ENCODE results near the gene DNAAF9. TPM values are rescaled to one million over a fixed set of nuclear protein-coding genes. Genes with fewer than 3 reads are reported as not detected.
A peak's percentile ranks its signal among the peaks of the same experiment; 100 is the strongest.
"Not testable (repeated sequence)": the region's sequence is repeated elsewhere in the genome, so short reads cannot be mapped to it uniquely, and the experiment has no call there.

The DNAAF9 gene
- 2.9 TPM for total RNA-seq

GRCh38 chr20:3407040-3407770, at the start of gene DNAAF9:
DNAAF9 (minus strand) TSS chr20:3407669; CDS start chr20:3407557, 112 bp downstream.
- peak; percentile 59 for ATAC-seq
- DNase-seq (ENCODE audit: low spot score) = peak; percentile 60

DNA sequence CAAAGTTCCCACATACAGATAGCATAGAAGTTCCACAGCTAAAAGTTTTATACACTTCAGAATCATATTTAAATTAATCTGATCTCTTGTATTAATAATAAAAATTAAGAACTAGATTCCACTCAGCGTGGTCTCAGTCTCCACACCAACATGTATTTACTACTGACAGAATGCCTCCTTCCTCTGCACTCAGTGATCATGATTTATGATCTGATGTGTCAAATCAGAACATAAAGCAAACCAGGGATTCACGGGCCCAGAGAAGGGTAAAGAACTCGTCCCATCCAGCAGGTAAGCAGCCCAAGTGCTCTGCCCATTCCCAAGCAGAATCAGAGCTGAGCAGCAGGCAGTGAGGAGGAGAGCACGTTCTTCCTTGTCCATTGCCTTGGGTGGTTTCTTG, 49.2 kb upstream of the DNAAF9 start:
- no peak for DNase-seq (ENCODE audit: low spot score)
- no peak for ATAC-seq

GRCh38 chr20:3454831-3455230, 47.4 kb upstream of the DNAAF9 start:
- DNase-seq (ENCODE audit: low spot score) (no peak), ATAC-seq (no peak)

DNA sequence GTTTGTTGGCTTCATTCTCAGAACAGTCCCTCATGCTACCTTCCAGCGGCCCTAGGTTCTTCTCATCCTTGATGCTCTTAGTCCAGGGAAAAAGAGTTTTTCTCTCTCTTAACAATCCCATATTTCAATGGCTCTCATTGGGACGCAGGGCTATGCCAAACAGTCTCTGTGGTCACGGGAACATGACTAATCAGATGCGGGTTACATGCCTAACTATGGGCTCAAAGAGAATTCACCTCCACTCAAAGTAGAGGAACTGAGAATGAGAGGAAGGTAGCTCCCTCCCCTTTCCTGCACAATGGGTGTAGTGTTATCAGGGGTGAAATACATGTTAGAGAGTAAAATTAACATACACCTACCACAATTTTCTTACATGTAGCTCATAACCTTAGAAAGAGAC, 45.2 kb upstream of the DNAAF9 start:
- ATAC-seq (no peak), DNase-seq (ENCODE audit: low spot score) (no peak)

- no peak for DNase-seq (ENCODE audit: low spot score)
- ATAC-seq = no peak
These were observed 44.7 kb upstream of the DNAAF9 start for GRCh38 chr20:3452136-3452535.

- ATAC-seq (no peak), DNase-seq (ENCODE audit: low spot score) (no peak)
These were observed 41.9 kb upstream of the DNAAF9 start for GRCh38 chr20:3449319-3449718.

DNA sequence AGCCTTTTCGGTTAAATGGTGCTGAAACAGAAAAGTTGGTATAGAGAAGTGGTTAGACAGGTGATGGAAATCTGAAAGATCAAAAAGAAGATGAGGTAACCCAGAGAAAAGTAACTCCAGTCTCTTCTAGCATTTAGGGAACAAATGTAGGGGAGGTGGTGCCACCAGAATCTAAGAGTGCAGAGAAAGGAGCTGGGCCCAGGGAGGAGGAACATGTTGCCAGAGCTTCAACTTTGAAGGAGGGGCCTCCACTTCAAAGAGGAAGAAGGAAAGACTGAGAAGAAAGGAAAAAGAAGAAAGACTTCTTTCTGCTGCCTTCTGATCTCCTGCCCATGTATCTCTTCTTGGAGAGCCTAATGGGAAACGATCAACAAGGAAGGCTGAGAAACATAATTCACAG, 39.9 kb upstream of the DNAAF9 start:
- no peak for ATAC-seq
- no peak for DNase-seq (ENCODE audit: low spot score)

DNA sequence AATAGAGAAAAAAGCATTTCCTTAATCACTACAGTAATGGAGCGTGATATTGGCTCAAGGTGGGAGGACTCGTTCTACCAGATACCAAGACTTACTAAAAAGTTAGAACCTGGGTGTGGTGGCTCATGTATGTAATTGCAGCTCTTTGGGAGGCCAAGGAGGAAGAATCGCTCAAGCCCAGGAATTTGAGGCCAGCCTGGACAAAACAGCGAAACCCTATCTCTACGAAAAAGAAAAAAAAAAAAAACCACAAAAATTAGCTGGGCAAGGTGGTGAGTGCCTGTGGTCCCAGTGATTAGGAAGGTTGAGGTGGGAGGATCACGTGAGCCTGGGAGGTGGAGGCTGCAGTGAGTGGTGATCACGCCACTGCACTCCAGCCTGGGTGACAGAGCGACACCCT, 39.3 kb upstream of the DNAAF9 start:
- ATAC-seq (no peak), DNase-seq (ENCODE audit: low spot score) (no peak)

- no peak for ATAC-seq
- no peak for DNase-seq (ENCODE audit: low spot score)
These were observed 29.6 kb upstream of the DNAAF9 start for GRCh38 chr20:3436864-3437574.

DNA sequence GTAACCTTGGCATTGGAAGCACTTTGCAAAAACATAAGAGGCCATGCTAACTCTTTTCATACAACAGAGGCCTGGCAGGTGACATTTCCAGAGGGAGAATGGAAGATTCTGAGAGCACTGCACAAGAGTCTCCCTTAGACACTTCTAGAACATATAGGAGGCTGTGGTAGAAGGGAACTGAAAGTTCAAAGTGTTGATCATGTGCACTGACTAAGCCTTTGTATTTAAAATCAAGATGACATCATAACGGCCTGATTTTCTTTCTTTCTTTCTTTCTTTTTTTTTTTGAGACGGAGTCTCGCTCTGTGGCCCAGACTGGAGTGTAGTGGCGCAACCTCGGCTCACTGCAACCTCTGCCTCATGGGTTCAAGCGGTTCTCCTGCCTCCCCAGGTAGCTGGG, 26.8 kb upstream of the DNAAF9 start:
- DNase-seq (ENCODE audit: low spot score) (no peak), ATAC-seq (no peak)

GRCh38 chr20:3433744-3434143, 26.3 kb upstream of the DNAAF9 start:
- ATAC-seq (no peak), DNase-seq (ENCODE audit: low spot score) (no peak)

- ATAC-seq (no peak), DNase-seq (ENCODE audit: low spot score) (no peak)
These were observed 25.4 kb upstream of the DNAAF9 start for GRCh38 chr20:3432844-3433243.

DNA sequence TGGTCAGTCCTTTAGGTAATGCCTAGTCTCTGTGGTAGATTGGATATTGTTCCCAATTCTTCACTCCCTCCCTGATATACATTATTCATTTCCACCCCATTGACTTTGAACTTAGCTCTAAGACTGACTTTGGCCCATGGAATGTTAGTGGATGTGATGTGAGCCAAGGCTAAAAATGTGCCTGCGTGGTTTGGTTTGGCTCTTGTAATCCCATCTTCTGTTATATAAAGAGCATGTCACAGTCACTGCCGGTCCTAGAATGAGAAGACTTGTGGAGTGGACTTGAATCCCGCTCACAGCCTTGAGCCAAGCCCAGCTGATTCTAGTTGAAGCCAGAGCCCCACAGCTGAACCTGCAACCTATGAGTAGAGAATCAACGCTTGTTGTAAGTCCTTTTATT, 23.6 kb upstream of the DNAAF9 start:
- ATAC-seq (no peak), DNase-seq (ENCODE audit: low spot score) (no peak)

GRCh38 chr20:3430376-3431069, 23.1 kb upstream of the DNAAF9 start:
- DNase-seq (ENCODE audit: low spot score) (no peak), ATAC-seq (no peak)

DNA sequence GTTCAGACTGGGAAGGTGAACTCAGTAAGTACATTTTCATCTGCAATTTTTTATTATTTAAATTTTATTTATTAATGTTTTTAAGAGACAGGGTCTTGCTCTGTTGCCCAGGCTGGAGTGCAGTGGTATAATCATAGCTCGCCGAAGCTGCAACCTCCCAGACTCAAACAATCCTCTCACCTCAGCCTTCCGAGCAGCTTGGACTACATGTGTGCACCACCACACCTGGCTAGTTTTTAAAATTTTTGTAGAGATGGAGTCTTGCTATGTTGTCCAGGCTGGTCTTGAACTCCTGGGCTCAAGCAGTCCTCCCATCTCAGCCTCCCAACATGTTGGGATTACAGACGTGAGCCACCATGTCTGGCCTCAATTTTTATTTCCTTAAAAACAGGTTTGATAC, 19.3 kb upstream of the DNAAF9 start:
- ATAC-seq; DNase-seq (ENCODE audit: low spot score): not testable (repeated sequence)

DNA sequence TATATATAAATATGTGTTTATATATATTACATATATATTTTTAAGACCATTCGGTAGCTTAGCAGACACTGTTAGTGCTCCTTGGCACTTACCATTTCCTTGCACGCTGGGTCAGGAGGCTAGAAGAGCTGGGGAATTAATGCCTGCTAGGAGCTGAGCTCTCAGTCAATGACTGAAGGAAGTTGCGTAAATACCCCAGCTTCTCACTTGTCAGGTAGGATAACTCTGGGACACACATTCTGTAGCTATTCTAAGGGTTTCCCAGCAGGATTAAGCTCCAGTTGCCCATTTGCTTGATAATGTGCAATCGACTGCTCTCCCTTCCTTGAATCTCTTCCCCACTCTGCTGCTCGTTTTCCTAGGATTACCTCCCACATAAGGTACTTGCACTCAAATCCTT, 15.7 kb upstream of the DNAAF9 start:
- no peak for ATAC-seq

DNA sequence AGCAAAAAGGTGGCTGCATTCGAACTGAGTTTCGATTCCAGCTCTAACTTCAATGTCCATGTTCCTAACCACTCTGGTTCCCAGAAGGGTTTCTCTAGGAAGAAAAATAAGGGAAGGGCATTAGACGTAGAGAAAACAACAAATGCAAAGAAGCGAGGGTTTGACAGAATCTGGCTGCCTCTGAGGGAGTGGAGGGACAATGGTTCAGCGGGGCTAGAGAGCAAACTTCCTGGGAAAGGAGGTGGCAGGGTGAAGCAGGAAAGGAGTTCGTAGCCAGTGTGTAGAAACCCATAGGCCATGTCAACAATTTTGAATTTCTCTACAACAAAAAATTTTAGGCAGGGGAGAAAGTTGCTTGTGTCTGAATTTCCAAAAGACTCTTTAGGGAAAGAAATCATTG, 14.5 kb upstream of the DNAAF9 start:
- ATAC-seq (no peak), DNase-seq (ENCODE audit: low spot score) (no peak)

More for the DNA sequence above, 15.7 kb upstream of the DNAAF9 start:
- no peak for DNase-seq (ENCODE audit: low spot score)

GRCh38 chr20:3420211-3420707, 12.8 kb upstream of the DNAAF9 start:
- DNase-seq (ENCODE audit: low spot score) (no peak), ATAC-seq (peak; percentile 31)

DNA sequence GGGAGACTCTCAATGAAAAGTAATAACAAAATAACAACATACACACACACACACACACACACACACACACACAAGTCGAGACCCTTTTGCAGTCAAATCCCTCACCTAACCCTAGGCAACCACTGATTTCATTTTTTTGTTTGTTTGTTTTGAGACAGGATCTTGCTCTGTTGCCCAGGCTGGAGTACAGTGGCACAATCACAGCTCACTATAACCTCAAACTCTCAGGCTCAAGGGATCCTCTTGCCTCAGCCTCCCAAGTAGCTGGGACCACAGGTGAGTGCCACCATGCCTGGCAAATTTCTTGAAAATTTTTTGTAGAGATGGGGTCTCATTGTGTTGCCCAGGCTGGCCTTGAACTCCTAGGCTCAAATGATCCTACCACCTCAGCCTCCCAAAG, 10.7 kb upstream of the DNAAF9 start:
- ATAC-seq; DNase-seq (ENCODE audit: low spot score): not testable (repeated sequence)

GRCh38 chr20:3414122-3414521, 6.7 kb upstream of the DNAAF9 start:
- DNase-seq (ENCODE audit: low spot score) = no peak

DNA sequence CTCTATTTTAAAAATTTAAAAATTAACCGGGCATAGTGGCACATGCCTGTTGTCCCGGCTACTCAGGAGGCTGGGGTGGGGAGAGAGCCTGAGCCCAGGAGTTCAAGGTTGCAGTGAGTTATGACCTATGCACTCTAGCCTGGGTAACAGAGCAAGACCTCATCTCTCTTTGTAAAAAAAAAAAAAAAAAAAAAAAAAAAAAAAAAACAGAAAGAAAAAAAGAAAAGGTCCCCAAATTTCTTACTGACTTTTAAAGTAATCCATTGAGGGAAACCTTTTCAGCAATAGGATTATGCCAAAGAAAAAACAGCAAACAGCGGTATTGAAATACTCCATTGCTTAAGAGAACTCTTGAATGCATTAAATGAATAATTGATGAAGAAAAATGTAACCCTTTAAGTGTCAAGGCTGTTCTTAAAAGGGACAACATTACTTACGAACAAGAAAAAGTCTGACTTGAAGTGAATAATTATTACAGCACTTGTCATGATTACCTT, 6.0 kb upstream of the DNAAF9 start:
- peak; percentile 73 for DNase-seq (ENCODE audit: low spot score)
- peak; percentile 83 for ATAC-seq

More at GRCh38 chr20:3414122-3414521, 6.7 kb upstream of the DNAAF9 start:
- no peak for ATAC-seq

Data from left lobe of liver (tissue), 2 donors.